ENCODE data around the gene SLC17A7.

Gene SLC17A7

GRCh38 chr19:49425922-49426592 lies 15.3 kb downstream of the SLC17A7 start:
- DNase-seq: peak; percentile 75

GRCh38 chr19:49425178-49425577 lies 16.1 kb downstream of the SLC17A7 start, which contains the start of gene GFY:
GFY (plus strand) TSS chr19:49425388; CDS start chr19:49426431, 1,043 bp downstream.
- DNase-seq: no peak

GRCh38 chr19:49423985-49424303 lies 17.4 kb downstream of the SLC17A7 start:
- DNase-seq: no peak

GRCh38 chr19:49423071-49423984 lies 18.0 kb downstream of the SLC17A7 start, which contains the start of gene PTH2:
PTH2 (minus strand) TSS chr19:49423441; CDS start chr19:49423339, 102 bp downstream.
- DNase-seq: no peak

- peak; percentile 79 for DNase-seq
These were observed 18.8 kb downstream of the SLC17A7 start for GRCh38 chr19:49422407-49423070.

GRCh38 chr19:49421878-49422202 lies 19.5 kb downstream of the SLC17A7 start:
- no peak for DNase-seq

- peak; percentile 77 for DNase-seq
These were observed 20.1 kb downstream of the SLC17A7 start for GRCh38 chr19:49421039-49421877.

- no peak for DNase-seq
These were observed 21.1 kb downstream of the SLC17A7 start for GRCh38 chr19:49420227-49420626.

- no peak for DNase-seq
These were observed 22.2 kb downstream of the SLC17A7 start for GRCh38 chr19:49419173-49419572.

- DNase-seq: no peak
These were observed 22.8 kb downstream of the SLC17A7 start for GRCh38 chr19:49418511-49418910.

- no peak for DNase-seq
These were observed 24.2 kb downstream of the SLC17A7 start for GRCh38 chr19:49417088-49417487.

GRCh38 chr19:49415810-49416200 lies 25.5 kb downstream of the SLC17A7 start:
- DNase-seq: no peak

GRCh38 chr19:49415102-49415809 lies 26.1 kb downstream of the SLC17A7 start:
- no peak for DNase-seq

- no peak for DNase-seq
These were observed 27.1 kb downstream of the SLC17A7 start for GRCh38 chr19:49414256-49414655.

- no peak for DNase-seq
These were observed 28.0 kb downstream of the SLC17A7 start for GRCh38 chr19:49413348-49413747.

- DNase-seq: no peak
These were observed 29.5 kb downstream of the SLC17A7 start for GRCh38 chr19:49411681-49412326.

- DNase-seq: no peak
These were observed 31.8 kb downstream of the SLC17A7 start for GRCh38 chr19:49409441-49410029.

- DNase-seq: no peak
These were observed 32.4 kb downstream of the SLC17A7 start for GRCh38 chr19:49408816-49409440.

- no peak for DNase-seq
These were observed 33.8 kb downstream of the SLC17A7 start for GRCh38 chr19:49407482-49408015.

- no peak for DNase-seq
These were observed 34.2 kb downstream of the SLC17A7 start for GRCh38 chr19:49407079-49407478.

Data from activated CD8-positive, alpha-beta memory T cell treated with anti-CD3 and anti-CD28 coated beads, Interleukin-2, amount 50 U/mL, for 48 hours (primary cell).